COLO829 (cell line): ENCODE results near the gene TXNRD1.
"Not testable (repeated sequence)": the region's sequence is repeated elsewhere in the genome, so short reads cannot be mapped to it uniquely, and the experiment has no call there.

ENCODE experiments used
- DNase-seq: peaks from one replicate; pipeline ENCODE4 v3.0.0; 2012; ENCODE audit warnings: low spot score

Gene TXNRD1

DNA sequence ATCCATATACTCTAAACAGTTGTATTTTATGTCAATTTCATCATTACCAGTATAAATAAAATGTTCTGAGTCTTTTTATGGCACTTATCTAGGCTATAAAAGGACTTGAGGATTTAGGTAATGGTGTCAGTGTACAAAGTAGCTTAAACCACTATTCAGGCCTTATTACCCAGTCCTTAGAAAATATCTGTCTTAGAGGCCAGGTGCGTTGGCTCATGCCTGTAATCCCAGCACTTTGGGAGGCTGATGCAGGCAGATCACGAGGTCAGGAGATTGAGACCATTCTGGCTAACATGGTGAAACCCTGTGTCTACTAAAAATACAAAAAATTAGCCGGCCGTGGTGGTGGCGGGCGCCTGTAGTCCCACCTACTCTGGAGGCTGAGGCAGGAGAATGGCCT is 112.7 kb downstream of the TXNRD1 start:
- DNase-seq, result not testable (repeated sequence)

DNA sequence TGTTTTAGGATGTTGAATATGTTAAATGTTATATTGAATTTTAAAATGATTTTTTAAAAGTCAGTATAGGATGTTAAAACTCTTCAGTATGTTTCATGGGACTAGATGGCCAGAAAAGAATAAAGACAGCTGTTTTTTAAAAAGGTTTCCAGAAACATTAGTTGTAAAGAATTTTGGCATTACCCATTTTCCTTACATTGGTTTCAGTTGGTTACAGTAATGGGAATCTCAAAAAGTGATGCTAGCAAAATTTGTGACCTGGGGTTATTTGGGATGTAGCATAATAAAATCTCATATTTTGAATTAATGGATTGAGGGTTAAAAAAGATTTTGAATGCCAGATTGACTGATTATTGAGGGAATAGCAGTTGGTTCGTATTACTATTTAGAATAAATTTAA is 113.2 kb downstream of the TXNRD1 start:
- no peak for DNase-seq

DNA sequence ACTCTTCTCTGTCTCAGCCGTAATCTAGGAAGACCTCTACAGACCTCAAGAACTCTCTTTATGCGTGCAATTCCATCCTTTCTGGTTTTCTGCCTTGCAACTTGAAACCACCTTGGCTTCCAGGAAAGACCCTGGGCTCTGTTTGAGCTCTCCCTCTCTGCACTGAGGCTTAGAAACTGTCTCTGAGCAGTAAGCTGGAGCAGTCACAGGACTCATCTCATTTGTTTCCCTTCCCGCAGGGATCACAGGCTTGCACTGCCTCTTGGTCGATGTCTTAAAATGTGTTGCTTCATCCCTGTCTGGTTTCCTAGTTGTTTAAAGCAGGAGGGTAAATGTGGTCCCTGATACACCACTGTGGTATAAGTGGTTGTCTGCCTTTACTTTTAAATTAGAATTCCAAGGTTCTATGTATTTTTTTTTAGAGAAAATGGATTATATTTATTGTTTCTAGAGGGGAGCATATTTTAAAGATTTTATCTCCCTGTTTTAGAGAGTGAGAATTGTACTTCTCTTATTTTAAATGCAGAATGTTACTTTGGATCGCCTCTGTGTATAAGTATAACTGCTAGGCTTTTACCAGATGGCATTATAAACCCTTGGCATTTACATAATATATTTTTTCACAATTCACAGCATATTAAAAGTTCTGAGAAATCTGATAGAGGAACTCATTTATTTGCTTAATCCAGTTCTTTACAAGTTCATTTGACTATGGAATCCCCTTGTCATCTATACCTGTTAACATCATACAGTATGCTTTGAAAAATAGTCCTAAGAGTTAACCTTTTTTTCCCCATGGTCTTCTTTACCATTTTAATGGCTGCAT is 114.3 kb downstream of the TXNRD1 start:
- no peak for DNase-seq

DNA sequence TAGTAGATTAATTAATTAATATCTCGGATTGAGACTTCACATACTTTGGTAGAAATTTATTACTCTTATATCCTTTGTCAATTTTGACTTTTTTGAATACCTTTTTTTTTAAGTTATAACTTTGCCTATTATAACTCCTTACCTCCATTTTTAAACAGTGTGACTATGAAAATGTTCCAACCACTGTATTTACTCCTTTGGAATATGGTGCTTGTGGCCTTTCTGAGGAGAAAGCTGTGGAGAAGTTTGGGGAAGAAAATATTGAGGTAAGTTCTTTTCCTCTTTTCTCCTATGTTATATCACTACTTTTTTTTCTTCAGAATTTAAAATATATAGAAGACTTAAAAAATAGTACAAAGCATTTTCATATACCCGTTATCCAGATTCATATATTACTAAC is 115.8 kb downstream of the TXNRD1 start:
- DNase-seq, result no peak

DNA sequence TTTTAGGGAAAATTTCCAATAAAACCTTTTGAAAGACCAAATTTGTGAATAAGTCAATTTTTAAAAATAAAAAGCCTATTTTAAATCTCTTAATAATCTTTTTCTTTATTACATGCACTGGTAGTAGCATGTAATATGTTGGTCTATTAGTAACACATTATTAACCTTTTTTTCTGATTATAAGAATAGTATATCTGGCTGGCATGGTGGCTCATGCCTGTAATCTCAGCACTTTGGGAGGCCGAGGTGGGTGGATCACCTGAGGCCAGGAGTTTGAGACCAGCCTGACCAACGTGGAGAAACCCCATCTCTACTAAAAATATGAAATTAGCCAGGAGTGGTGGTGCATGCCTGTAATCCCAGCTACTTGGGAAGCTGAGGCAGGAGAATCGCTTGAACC is 116.7 kb downstream of the TXNRD1 start:
- DNase-seq, result not testable (repeated sequence)

DNA sequence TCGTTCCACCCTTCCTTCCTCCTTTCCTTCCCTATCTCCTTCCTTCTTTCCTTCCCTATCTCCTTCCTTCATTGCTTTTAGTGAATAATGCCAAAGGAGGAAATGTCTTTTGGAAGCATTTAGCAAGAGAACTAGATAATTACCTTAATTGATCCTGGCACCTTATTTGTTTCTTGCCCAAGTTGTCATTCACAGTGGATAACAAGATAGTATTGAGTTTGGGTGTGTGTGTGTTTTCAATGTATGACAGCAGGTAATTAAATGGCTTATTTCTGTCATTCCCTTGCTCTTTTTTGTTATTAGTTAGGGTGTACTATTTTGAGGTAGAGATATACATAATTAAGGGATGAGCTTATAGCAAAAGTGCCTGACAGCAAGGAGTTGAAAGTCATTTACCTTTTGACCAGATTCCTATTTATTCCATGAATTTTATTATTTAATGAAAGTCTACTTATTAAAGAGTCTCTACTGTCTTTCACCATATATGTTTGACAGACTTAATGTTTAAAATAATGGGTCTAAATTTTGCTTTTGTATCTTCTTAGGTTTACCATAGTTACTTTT is 118.2 kb downstream of the TXNRD1 start:
- DNase-seq, result no peak

DNA sequence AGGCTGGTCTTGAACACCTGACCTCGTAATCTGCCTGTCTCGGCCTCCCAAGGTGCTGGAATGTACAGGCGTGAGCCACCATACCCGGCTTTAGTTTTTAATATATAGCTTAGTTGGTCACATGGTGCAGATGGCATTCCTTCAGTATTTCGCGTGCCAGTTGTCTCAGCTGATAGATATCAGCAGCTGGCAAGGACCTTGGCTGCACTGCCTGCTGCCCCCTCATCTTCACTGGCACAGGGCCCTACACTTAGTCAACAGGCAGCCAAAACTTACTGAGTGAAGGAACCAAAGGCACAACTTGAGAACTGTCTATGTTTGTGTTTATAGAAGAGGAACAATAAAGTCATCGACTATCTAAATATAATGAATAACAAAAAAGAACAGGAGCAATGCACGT is 119.0 kb downstream of the TXNRD1 start:
- no peak for DNase-seq

DNA sequence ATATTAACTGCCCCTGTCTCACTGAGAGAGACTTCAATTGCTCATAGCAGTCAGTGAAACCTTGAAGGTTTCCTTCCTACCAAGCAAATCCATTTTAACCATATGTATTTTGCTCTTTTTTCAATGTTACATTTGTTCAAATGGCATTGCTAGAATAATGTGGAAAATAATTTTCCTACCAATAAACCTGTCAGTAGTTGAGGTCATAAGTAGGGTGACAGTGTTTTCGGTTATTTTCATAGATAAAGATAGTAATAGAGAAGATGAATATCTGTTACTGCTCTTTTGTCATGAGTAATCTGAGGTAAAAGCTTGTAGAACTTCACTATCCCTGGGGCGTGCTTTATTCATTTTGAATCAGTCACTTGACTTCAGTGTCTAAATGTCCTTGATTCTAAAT is 120.5 kb downstream of the TXNRD1 start:
- no peak for DNase-seq

DNA sequence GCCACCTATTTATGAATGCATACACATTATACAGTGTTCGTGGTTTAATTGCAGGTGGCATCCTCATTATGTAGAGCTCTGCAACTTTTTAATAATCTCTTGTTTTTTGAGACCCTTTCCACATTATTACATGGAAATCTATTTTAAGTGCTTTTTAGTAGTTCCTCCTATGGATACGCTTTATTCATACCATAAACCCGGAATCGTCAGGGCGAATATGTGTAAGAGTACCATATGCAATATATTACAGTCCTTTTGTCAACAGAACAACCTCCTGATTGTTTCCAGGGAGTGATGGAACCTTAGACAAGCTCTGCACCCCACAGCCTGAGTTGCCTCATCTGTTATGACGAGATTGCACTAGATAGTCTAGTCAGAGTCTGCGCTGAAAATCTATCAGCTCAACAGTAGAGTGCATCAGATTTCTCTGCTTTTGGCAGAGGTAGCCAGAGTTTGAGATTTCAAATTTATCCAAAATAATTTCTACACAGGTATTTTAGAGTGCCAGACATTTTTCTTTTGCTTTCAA is 121.5 kb downstream of the TXNRD1 start:
- no peak for DNase-seq

DNA sequence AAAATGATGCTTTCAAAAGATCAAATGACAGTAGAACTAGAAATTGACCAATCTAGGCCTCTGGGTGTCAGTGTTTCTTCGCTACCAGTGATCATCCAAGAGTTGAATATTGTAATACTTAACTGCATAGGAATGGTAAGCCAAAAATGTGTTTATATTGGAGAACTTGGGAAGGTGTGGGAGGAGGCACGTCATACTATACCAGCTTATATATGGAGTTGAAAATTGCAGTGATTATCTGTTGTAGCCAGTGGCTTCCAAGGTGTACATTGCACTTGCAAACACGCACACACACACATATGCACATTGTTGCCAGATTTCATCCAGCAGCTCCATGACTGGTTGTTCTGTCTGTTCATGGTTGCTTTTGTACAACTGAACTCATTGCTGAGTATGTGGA is 124.1 kb downstream of the TXNRD1 start:
- DNase-seq, result no peak

DNA sequence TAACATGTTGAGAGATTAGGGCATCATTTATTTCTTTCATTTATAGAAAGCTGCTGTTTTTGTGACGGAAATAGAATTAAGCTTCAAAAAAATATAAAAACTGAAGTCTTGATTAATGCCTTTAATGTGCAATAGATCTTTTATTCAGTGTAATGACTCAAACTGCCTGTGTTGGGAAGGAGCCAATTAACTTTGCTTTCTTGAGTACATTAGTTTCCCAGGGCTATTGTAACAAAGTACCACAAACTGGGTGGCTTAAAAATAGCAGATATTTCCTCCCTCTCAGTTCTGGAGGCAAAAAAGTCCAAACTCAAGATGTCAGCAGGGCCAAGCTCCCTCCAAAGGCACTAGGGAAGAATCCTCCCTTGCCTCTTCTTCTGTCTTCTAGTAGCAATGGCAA is 124.6 kb downstream of the TXNRD1 start:
- DNase-seq, result no peak

DNA sequence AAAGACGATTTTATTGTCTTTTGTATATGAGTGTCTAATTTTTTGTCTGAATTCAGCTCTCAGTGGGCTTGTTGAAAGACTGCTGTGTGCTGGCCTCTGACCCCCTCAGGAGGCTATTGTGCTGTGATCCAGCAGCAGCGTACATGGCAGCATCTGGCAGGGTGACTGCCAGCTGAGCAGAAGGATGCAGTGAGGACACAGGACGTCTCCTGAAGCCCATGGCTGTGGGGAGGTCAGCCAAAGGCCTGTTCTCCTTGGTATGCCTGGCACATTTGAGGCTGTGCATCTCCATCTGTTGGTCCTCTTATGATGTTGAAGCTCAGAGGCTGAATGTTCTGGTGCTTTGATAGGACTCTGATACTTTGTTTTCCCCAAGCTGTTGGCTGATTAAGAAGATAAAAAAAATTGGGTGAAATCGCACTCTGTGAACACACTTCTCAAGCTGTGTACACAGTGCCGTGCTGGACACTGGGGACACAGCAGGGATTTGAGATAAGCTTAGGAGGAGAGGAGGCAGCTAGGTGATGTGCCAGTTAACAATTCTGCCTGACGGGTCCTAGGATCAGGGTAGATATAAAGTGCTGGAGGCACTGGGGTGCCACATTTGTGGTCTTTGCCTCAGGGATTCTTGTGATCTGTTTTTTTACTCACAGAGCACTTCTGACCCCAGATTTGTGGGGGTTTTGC is 125.5 kb downstream of the TXNRD1 start:
- no peak for DNase-seq

DNA sequence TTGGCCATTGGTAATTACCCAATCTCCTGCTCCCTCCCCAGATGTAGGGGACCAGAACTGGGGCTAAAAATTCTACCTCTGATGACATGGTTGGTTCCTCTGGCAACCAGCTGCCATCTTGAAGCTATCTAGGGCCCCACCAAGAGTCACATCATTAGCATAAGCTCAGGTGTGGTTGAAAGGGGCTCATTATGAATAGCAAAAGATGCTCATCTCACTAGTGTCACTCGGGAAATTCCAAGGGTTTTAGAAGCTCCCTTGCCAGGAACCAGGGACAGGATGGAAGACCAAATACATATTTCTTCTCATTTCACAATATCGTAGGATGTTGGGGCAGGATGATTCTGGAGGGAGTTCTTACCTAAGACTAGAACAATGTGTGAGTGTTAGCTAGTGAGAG is 126.6 kb downstream of the TXNRD1 start:
- DNase-seq, result no peak

DNA sequence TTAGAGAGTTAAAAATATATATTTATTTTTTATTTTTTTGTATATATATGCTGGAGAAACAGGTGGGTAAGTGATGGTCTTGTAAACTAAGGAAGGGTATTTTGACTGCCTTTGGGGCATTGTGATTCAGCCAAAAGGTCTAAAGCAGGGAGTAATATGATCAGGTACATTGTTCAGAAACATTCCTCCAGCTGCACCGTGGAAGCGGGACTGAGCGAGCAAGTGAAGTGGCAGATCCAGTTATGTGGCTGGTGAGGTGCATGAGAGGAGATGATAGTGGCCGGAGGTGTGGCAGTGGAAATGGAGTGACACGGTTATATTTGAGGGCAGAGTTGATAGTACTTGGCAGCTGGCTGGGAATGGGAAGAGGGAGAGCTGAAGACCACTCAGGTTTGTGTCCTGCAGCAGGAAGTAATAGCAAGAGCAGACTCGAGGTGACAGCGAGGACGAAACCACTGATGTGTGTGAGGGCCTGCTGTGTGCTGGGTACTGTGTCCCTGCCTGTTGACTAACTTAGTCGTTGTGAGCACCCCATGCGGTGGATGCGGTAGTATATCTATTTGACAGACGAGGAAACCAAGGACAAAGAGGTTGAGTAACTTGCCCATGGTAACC is 127.2 kb downstream of the TXNRD1 start:
- no peak for DNase-seq

DNA sequence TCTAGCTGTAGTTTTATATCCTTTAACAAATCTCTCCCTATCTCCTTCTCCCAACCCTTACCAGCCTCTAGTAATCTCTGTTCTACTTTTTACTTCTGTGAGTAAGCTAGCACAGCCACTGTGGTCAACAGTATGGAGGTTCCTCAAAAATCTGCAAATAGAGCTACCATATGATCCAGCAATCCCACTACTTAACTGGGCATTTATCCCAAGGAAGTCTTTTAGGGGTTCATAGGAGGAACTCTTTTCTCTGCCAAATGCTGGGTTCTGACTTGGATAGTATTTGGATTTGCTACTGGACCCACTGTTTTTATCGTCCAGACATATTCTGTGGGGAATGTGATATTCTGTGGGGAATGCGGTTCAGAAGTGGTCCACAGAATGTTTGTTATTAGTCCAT is 129.1 kb downstream of the TXNRD1 start:
- no peak for DNase-seq

DNA sequence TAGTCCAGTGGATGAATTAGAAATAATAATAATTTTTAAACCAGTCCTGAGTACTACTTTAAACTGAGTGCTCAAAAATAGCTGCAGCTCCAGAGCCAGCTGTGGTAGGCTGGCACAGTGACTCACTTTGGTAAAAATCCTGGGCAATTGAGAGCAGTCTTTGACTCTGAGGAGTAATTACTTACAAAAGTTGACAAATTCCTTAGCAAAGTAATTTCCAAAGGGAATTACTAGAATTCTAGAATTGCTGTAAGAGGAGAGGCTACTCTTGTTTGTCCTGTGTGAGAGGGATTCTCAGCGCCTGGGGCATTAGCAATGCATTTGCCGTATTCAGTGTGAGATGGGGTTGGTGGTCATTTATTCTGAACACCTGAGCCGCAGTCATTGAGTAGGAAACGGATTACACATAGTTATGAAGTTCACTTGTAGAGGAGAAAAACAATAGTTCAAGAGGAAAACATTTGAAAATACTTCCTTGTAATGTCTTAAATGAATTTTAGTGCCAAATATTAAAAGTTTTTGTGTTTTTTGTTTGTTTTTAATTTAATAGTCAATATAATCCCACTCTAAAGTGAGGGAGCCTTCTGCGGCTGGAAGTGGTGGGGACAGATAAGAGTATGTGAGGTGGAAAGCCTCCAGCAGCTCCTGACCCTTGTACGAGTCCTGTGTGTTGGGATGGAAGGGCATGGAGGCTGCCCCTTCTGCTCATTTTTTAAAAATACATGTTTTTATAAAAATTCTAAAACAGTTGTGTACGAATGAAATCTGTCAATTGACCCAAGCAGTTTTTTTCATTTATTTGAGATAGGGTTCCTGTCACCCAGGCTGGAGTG is 129.9 kb downstream of the TXNRD1 start:
- DNase-seq, result no peak

DNA sequence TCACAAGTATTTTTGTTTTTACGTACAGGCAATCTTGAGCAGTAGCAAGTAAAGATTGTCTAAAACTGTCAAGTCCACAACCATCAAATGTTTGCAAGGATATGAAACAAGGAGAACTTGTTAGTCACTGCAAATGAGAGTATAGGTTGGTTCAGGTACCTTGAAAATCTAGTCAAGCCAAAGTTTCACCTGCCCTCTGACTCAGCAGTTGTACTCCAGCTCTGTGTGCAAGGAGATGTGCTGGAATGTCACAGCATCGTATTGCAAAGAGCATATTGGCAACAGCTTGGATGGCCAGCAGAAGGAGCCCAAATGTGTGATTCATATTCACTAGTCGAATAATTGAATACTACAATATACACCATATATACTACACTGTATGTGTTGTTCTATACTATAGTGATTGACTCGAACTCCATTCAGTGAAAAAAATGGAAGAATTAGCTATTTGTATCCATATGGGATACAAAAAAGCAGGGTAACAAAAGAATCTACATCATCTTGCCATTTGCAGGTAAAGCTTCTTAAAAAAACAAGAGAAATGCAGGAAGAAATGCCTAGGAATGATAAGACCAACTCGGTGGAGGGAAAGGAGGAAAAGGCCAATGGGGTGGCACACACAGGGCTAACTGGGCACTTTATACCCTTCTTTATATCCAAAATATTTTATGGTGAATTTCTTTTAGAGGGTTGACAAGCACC is 131.9 kb downstream of the TXNRD1 start:
- no peak for DNase-seq

DNA sequence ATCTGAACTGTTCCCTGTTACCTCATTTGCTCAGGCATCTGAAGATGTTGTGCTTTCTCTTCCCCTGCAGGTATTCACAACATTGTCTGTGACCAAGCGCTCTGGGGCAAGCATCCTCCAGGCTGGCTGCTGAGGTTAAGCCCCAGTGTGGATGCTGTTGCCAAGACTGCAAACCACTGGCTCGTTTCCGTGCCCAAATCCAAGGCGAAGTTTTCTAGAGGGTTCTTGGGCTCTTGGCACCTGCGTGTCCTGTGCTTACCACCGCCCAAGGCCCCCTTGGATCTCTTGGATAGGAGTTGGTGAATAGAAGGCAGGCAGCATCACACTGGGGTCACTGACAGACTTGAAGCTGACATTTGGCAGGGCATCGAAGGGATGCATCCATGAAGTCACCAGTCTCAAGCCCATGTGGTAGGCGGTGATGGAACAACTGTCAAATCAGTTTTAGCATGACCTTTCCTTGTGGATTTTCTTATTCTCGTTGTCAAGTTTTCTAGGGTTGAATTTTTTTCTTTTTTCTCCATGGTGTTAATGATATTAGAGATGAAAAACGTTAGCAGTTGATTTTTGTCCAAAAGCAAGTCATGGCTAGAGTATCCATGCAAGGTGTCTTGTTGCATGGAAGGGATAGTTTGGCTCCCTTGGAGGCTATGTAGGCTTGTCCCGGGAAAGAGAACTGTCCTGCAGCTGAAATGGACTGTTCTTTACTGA is 132.9 kb downstream of the TXNRD1 start:
- DNase-seq, result no peak

DNA sequence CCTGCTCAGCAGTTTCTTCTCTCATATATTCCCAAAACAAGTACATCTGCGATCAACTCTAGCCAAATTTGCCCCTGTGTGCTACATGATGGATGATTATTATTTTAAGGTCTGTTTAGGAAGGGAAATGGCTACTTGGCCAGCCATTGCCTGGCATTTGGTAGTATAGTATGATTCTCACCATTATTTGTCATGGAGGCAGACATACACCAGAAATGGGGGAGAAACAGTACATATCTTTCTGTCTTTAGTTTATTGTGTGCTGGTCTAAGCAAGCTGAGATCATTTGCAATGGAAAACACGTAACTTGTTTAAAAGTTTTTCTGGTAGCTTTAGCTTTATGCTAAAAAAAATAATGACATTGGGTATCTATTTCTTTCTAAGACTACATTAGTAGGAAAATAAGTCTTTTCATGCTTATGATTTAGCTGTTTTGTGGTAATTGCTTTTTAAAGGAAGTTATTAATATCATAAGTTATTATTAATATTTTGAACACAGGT is 133.5 kb downstream of the TXNRD1 start:
- no peak for DNase-seq
